Melanocyte of skin (primary cell): ENCODE data around the gene OR7G3. TPM values are rescaled to one million over a fixed set of nuclear protein-coding genes. Genes with fewer than 3 reads are reported as not detected.

ENCODE experiments used
- small RNA-seq, 2 donors: library from RNA; depleted of rRNA; stranded (forward); fragments of <200 nt; gene quantifications; one replicate each; pipeline ENCODE3, GENCODE V24; 2012
- total RNA-seq, 2 donors: library from RNA; depleted of rRNA; stranded (reverse); fragments of >200 nt; gene quantifications; 2 replicates each; pipeline ENCODE4 v1.2.3, GENCODE V29; 2012

Gene OR7G3
- not detected for total RNA-seq

GRCh38 chr19:9126900-9127405, at the start of gene OR7G3:
Gene OR7G3, minus strand, starts transcription at chr19:9126950. Its CDS starts 0 bp downstream, at chr19:9126950.

GRCh38 chr19:9140159-9140874, 13.6 kb upstream of the OR7G3 start, which contains the start of gene ZNF317:
Gene ZNF317, plus strand, starts transcription at chr19:9140397. Its CDS starts 15,620 bp downstream, at chr19:9156017.

GRCh38 chr19:9115307-9115813, 11.4 kb downstream of the OR7G3 start, which contains the start of gene OR7G1:
Gene OR7G1, minus strand, starts transcription at chr19:9115763. Its CDS starts 0 bp downstream, at chr19:9115763.

GRCh38 chr19:9107375-9107774, 19.4 kb downstream of the OR7G3 start, which contains the start of gene OR7G2:
Gene OR7G2, minus strand, starts transcription at chr19:9107475. Its CDS starts 4,232 bp downstream, at chr19:9103243.

GRCh38 chr19:9086761-9087160, 40.0 kb downstream of the OR7G3 start, which contains the start of gene OR1M1:
Gene OR1M1, plus strand, starts transcription at chr19:9087061. Its CDS starts 6,184 bp downstream, at chr19:9093245.

Small RNAs within 50 kb of the gene (small RNA-seq; reads per million reads assigned to genes)
- 0 reads per million in 2 donors for gene OR1M4P

Other genes with a start within 250 kb of the OR7G3 start
- not detected for gene MUC16, start 116.5 kb downstream of the OR7G3 start, total RNA-seq
- not detected for gene OR1M1, start 39.9 kb downstream of the OR7G3 start, total RNA-seq
- gene OR7G2, start 19.5 kb downstream of the OR7G3 start, total RNA-seq: not detected
- not detected for gene OR7G1, start 11.2 kb downstream of the OR7G3 start, total RNA-seq
- 10 to 100 TPM; 22.4 to 25.6 TPM for gene ZNF317, start 13.4 kb upstream of the OR7G3 start, total RNA-seq
- gene OR7D2, start 52.0 kb upstream of the OR7G3 start, total RNA-seq: under 1 TPM in 1 of 2 donors, not detected in 1; under 0.01 TPM
- not detected for gene OR7D4, start 92.6 kb upstream of the OR7G3 start, total RNA-seq
- gene OR7E24, start 124.0 kb upstream of the OR7G3 start, total RNA-seq: not detected
- 1 to 10 TPM; 5.3 to 7.2 TPM for gene ZNF699, start 182.9 kb upstream of the OR7G3 start, total RNA-seq
- 10 to 100 TPM in 1 of 2 donors, 1 to 10 TPM in 1; 8.3 to 11.0 TPM for gene ZNF559, start 197.2 kb upstream of the OR7G3 start, total RNA-seq
- 1 to 10 TPM in 1 of 2 donors, under 1 TPM in 1; 0.33 to 1.0 TPM for gene ZNF177, start 236.1 kb upstream of the OR7G3 start, total RNA-seq